Esophagus muscularis mucosa (tissue), 3 donors: Measurements from ENCODE around the gene MICU1.
"Not testable (repeated sequence)": the region's sequence is repeated elsewhere in the genome, so short reads cannot be mapped to it uniquely, and the experiment has no call there.

Experiments
- POLR2AphosphoS5 ChIP-seq, 2 donors: sonication (generic); formaldehyde crosslinking; IDR thresholded peaks; one replicate each; pipeline ENCODE4 v1.6.1; 2017; ENCODE audit warnings: antibody characterized with exemption in 2 of 2
- TF ChIP-seq, protein P1 (sequence below), 3 experiments: fragments of 200-600 bp in 2 of 3; fragments of 450-650 bp in 1 of 3; sonication (generic) in 2 of 3; IDR thresholded peaks; one replicate each; pipeline ENCODE4 v1.5.1; 2017 to 2019; ENCODE audit warnings: antibody characterized with exemption in 3 of 3, mild to moderate bottlenecking in 2 of 3, moderate library complexity in 1 of 3

DNA sequence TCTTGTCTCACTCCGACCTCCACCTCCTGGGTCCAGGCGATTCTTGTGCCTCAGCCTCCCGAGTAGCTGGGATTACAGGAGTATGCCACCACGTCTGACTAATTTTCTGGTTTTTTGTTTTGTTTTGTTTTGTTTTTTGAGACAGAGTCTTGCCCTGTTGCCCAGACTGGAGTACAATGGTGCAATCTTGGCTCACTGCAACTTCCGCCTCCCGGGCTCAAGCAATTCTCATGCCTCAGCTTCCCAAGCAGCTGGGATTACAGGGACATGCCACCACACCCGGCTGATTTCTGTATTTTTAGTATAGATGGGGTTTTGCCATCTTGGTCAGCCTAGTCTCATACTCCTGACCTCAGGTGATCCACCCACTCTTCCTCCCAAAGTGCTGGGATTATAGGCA is 158.8 kb downstream of the MICU1 start:
- TF ChIP-seq, protein P1, sequence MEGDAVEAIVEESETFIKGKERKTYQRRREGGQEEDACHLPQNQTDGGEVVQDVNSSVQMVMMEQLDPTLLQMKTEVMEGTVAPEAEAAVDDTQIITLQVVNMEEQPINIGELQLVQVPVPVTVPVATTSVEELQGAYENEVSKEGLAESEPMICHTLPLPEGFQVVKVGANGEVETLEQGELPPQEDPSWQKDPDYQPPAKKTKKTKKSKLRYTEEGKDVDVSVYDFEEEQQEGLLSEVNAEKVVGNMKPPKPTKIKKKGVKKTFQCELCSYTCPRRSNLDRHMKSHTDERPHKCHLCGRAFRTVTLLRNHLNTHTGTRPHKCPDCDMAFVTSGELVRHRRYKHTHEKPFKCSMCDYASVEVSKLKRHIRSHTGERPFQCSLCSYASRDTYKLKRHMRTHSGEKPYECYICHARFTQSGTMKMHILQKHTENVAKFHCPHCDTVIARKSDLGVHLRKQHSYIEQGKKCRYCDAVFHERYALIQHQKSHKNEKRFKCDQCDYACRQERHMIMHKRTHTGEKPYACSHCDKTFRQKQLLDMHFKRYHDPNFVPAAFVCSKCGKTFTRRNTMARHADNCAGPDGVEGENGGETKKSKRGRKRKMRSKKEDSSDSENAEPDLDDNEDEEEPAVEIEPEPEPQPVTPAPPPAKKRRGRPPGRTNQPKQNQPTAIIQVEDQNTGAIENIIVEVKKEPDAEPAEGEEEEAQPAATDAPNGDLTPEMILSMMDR (IDR thresholded peaks at IDR 0.05) = not testable (repeated sequence)
- not testable (repeated sequence) for TF ChIP-seq POLR2AphosphoS5 (IDR thresholded peaks at IDR 0.05)
